Smooth muscle cell (in vitro differentiated cells): ENCODE measurements around the gene IGSF5. TPM values are rescaled to one million over a fixed set of nuclear protein-coding genes. Genes with fewer than 3 reads are reported as not detected.

ENCODE experiments used
- DNase-seq: peaks from one replicate; lab custom pipeline; 2025; ENCODE audit not compliant: unreplicated experiment; lab: John Stamatoyannopoulos, UW
- H2AFZ ChIP-seq: fragments of 200-600 bp; sonication (generic); 2 replicates; pipeline ENCODE4 v1.6.0; 2016; ENCODE audit warnings: antibody characterized with exemption, low read depth, mild to moderate bottlenecking
- H3F3A ChIP-seq: fragments of 200-600 bp; sonication (generic); 2 replicates; pipeline ENCODE4 v1.6.0; 2017; ENCODE audit warnings: antibody characterized with exemption, low read depth
- H3K27ac ChIP-seq: fragments of 200-600 bp; sonication (generic); 2 replicates; pipeline ENCODE4 v1.5.1; 2016; ENCODE audit warnings: low read depth, mild to moderate bottlenecking
- H3K27me3 ChIP-seq: fragments of 200-600 bp; sonication (generic); 2 replicates; pipeline ENCODE4 v1.6.1; 2016; ENCODE audit warnings: low read depth, mild to moderate bottlenecking
- H3K36me3 ChIP-seq: fragments of 200-600 bp; sonication (generic); 2 replicates; pipeline ENCODE4 v1.5.1; 2016; ENCODE audit warnings: low read depth
- H3K4me1 ChIP-seq: fragments of 200-600 bp; sonication (generic); 2 replicates; pipeline ENCODE4 v1.5.1; 2016; ENCODE audit warnings: low read depth
- H3K4me2 ChIP-seq: fragments of 200-600 bp; sonication (generic); 2 replicates; pipeline ENCODE4 v1.6.0; 2016; ENCODE audit warnings: mild to moderate bottlenecking
- H3K4me3 ChIP-seq: fragments of 200-600 bp; sonication (generic); 2 replicates; pipeline ENCODE4 v1.5.1; 2016; ENCODE audit warnings: mild to moderate bottlenecking
- H3K79me2 ChIP-seq: fragments of 200-600 bp; sonication (generic); 2 replicates; pipeline ENCODE4 v1.6.0; 2016; ENCODE audit warnings: low read depth, mild to moderate bottlenecking
- H3K9ac ChIP-seq: fragments of 200-600 bp; sonication (generic); 2 replicates; pipeline ENCODE4 v1.6.0; 2016; ENCODE audit warnings: low read depth
- H3K9me3 ChIP-seq: fragments of 200-600 bp; sonication (generic); replicated peaks from 2 replicates; pipeline ENCODE4 v1.5.1; 2016; ENCODE audit warnings: low read depth
- H4K20me1 ChIP-seq: fragments of 200-600 bp; sonication (generic); 2 replicates; pipeline ENCODE4 v1.6.0; 2016; ENCODE audit warnings: low read depth
- WGBS: methylation state at CpG from one replicate; pipeline ENCODE4 v1.1.7; 2016; ENCODE audit warnings: low lambda C conversion rate; 5-methylcytosine and 5-hydroxymethylcytosine counted together
- polyA plus RNA-seq: library from polyadenylated mRNA; unstranded; fragments of >200 nt; fragmentation: Nextera tagmentation; extraction: Ambion mirVana; gene quantifications from 2 replicates; pipeline ENCODE4 v1.2.1, GENCODE V29; 2016
- total RNA-seq: library from RNA; depleted of rRNA; stranded (reverse); fragments of >200 nt; gene quantifications from 2 replicates; pipeline ENCODE4 v1.2.3, GENCODE V29; 2014
- TF ChIP-seq, protein P1 (sequence below): fragments of 200-600 bp; sonication (generic); IDR thresholded peaks from 2 replicates; pipeline ENCODE4 v1.5.1; 2017; ENCODE audit warnings: borderline replicate concordance, mild to moderate bottlenecking, antibody characterized with exemption; ENCODE audit not compliant: insufficient read depth, poor library complexity, severe bottlenecking

The IGSF5 gene
- total and polyA plus RNA-seq, 2 experiments from 2014 or later: 0.30 to 0.63 TPM

GRCh38 chr21:39788383-39788782 is 43.4 kb downstream of the IGSF5 start:
- DNase-seq: peak; percentile 37
- H3K9ac ChIP-seq: no peak overlapping the region
- H3K27me3 ChIP-seq: no peaks in the 10 kb centered on the region
- H3K4me1 ChIP-seq: no peaks in the 10 kb centered on the region
- WGBS: 7% methylated on average over 9 of the region's 9 CpGs
- H3K9me3 ChIP-seq: no peaks in the 10 kb centered on the region
- no peak overlapping the region for H3K27ac ChIP-seq
- peak overlapping the region; percentile 60 for H2AFZ ChIP-seq
- H3K4me2 ChIP-seq: peak overlapping the region; percentile 77
- H3K4me3 ChIP-seq: peak overlapping the region; percentile 20
- TF ChIP-seq, protein P1, sequence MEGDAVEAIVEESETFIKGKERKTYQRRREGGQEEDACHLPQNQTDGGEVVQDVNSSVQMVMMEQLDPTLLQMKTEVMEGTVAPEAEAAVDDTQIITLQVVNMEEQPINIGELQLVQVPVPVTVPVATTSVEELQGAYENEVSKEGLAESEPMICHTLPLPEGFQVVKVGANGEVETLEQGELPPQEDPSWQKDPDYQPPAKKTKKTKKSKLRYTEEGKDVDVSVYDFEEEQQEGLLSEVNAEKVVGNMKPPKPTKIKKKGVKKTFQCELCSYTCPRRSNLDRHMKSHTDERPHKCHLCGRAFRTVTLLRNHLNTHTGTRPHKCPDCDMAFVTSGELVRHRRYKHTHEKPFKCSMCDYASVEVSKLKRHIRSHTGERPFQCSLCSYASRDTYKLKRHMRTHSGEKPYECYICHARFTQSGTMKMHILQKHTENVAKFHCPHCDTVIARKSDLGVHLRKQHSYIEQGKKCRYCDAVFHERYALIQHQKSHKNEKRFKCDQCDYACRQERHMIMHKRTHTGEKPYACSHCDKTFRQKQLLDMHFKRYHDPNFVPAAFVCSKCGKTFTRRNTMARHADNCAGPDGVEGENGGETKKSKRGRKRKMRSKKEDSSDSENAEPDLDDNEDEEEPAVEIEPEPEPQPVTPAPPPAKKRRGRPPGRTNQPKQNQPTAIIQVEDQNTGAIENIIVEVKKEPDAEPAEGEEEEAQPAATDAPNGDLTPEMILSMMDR: peak; percentile 90
- H3F3A ChIP-seq: no peaks in the 10 kb centered on the region
- H3K79me2 ChIP-seq: no peaks in the 10 kb centered on the region
- H4K20me1 ChIP-seq: no peaks in the 10 kb centered on the region
- H3K36me3 ChIP-seq: no peaks in the 10 kb centered on the region

- WGBS: 92% methylated on average over 8 of the region's 8 CpGs
- Histone ChIP-seq H3K4me1 (no peaks in the 10 kb centered on the region), H3K27me3 (no peaks in the 10 kb centered on the region), H2AFZ (no peak overlapping the region), H3F3A (no peaks in the 10 kb centered on the region), H3K36me3 (no peaks in the 10 kb centered on the region), H4K20me1 (no peaks in the 10 kb centered on the region), H3K9ac (no peak overlapping the region), H3K9me3 (no peaks in the 10 kb centered on the region), H3K4me2 (no peak overlapping the region), H3K79me2 (no peaks in the 10 kb centered on the region), H3K27ac (no peak overlapping the region), H3K4me3 (no peak overlapping the region)
- TF ChIP-seq, protein P1: no peak
- DNase-seq: no peak
These were observed 51.5 kb downstream of the IGSF5 start for GRCh38 chr21:39796466-39796865.

DNA sequence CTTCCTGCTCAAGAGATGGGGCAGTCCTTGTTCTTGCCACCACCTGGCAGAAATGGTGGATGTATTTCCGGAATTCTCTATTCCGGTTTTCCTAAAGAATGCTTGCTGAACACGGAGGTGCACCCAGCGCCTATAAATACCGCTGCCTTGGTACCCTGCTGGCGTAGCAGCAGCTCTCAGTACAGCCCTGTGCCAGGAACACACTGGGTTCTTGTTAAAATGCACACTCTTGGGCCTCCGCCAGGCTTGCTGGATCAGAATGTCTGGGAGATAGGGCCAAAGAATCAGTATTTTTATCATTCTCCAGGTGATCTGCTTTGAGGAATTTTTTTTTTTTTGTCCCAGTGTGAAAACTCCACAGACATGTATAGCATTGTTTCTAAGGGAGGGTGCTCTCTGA is 54.2 kb downstream of the IGSF5 start:
- H3K9ac ChIP-seq: no peak overlapping the region
- H3K4me3 ChIP-seq: no peak overlapping the region
- H3K4me1 ChIP-seq: no peaks in the 10 kb centered on the region
- TF ChIP-seq, protein P1: no peak
- H3F3A ChIP-seq: no peaks in the 10 kb centered on the region
- no peaks in the 10 kb centered on the region for H4K20me1 ChIP-seq
- H2AFZ ChIP-seq: no peak overlapping the region
- H3K27me3 ChIP-seq: no peaks in the 10 kb centered on the region
- 94% methylated on average over 7 of the region's 7 CpGs for WGBS
- H3K36me3 ChIP-seq: no peaks in the 10 kb centered on the region
- H3K27ac ChIP-seq: no peak overlapping the region
- no peak overlapping the region for H3K4me2 ChIP-seq
- no peak for DNase-seq
- no peaks in the 10 kb centered on the region for H3K9me3 ChIP-seq
- no peaks in the 10 kb centered on the region for H3K79me2 ChIP-seq

- TF ChIP-seq, protein P1: no peak
- Histone ChIP-seq H3K4me2 (no peak overlapping the region), H3K27me3 (no peaks in the 10 kb centered on the region), H3K4me1 (no peaks in the 10 kb centered on the region), H3K9me3 (no peaks in the 10 kb centered on the region), H3K79me2 (no peaks in the 10 kb centered on the region), H3K36me3 (no peaks in the 10 kb centered on the region), H3K27ac (no peak overlapping the region), H3K9ac (no peak overlapping the region), H3F3A (no peaks in the 10 kb centered on the region), H2AFZ (no peak overlapping the region), H3K4me3 (no peak overlapping the region), H4K20me1 (no peaks in the 10 kb centered on the region)
- WGBS: 92% methylated on average over 4 of the region's 4 CpGs
- no peak for DNase-seq
These were observed 55.3 kb downstream of the IGSF5 start for GRCh38 chr21:39800311-39800710.
